A549 (cell line): ENCODE results near the gene GRIK1. TPM values are rescaled to one million over a fixed set of nuclear protein-coding genes. Genes with fewer than 3 reads are reported as not detected.

Experiments used
- ATAC-seq, 2 experiments: fragments of 200-7000 bp in 1 of 2; fragments of >200 bp in 1 of 2; cut with Nextera tagmentation in 1 of 2; cut with Tn5 transposase in 1 of 2; 3 replicates each; pipeline versions ENCODE4 v1.8.0 to v1.9.1; 2018 to 2020; ENCODE audit warnings: mild to moderate bottlenecking in 1 of 2, moderate library complexity in 1 of 2
- CTCF ChIA-PET: fragments of 300-600 bp; sonication (Branson Sonifier 250); formaldehyde crosslinking; extraction: SDS; loops from one replicate; lab custom pipeline; 2021; ENCODE audit warnings: antibody characterized with exemption, inconsistent platforms; lab: Yijun Ruan, JAX
- POLR2A ChIA-PET: fragments of 350-600 bp; formaldehyde crosslinking; extraction: SDS; loops from one replicate; lab custom pipeline; 2021; ENCODE audit warnings: antibody characterized with exemption, inconsistent platforms; lab: Yijun Ruan, JAX
- DNase-seq, 2 experiments: peaks; one replicate each; pipeline versions ENCODE4 v3.0.0 to v3.0.0-alpha.2; 2011 to 2016; ENCODE audit warnings: low read depth in 1 of 2, low spot score in 1 of 2
- FAIRE-seq: peaks from 2 replicates; lab custom pipeline; 2011; peaks lifted over from hg19 to GRCh38; lab: Jason Lieb, UNC
- H3K27ac ChIP-seq, 2 experiments: fragments of >200 bp; sonication (Bioruptor Twin); formaldehyde crosslinking; 3 replicates each; pipeline ENCODE4 v1.5.1; 2016 to 2017
- H3K4me1 ChIP-seq: fragments of >200 bp; sonication (Bioruptor Twin); formaldehyde crosslinking; 3 replicates; pipeline ENCODE4 v1.6.1; 2016
- H3K4me2 ChIP-seq: fragments of >200 bp; sonication (Bioruptor Twin); formaldehyde crosslinking; 3 replicates; pipeline ENCODE4 v1.6.1; 2016
- H3K4me3 ChIP-seq: fragments of >200 bp; sonication (Bioruptor Twin); formaldehyde crosslinking; 3 replicates; pipeline ENCODE4 v1.5.1; 2016
- H3K9me3 ChIP-seq: fragments of >200 bp; sonication (Bioruptor Twin); formaldehyde crosslinking; 3 replicates; pipeline ENCODE4 v1.6.1; 2016
- BCL3 ChIP-seq: fragments of >200 bp; sonication (Bioruptor Twin); formaldehyde crosslinking; IDR thresholded peaks from 3 replicates; pipeline ENCODE4 v1.6.1; 2016
- BHLHE40 ChIP-seq: IDR thresholded peaks from 2 replicates; pipeline ENCODE4 v1.6.1; 2012; ENCODE audit warnings: low read depth, low read length, inconsistent platforms
- CBX8 ChIP-seq: fragments of 200-600 bp; sonication (generic); IDR thresholded peaks from 2 replicates; pipeline ENCODE4 v1.6.1; 2016
- CTCF ChIP-seq: fragments of >200 bp; sonication (Bioruptor Twin); formaldehyde crosslinking; IDR thresholded peaks from 3 replicates; pipeline ENCODE4 v1.5.1; 2016
- E2F6 ChIP-seq: IDR thresholded peaks from 2 replicates; pipeline ENCODE4 v1.6.1; 2012; ENCODE audit warnings: low read depth, borderline replicate concordance
- GATA3 ChIP-seq: IDR thresholded peaks from 2 replicates; pipeline ENCODE4 v1.6.1; 2012; ENCODE audit warnings: borderline replicate concordance
- HEYL ChIP-seq: fragments of 250-450 bp; sonication (Bioruptor Pico); IDR thresholded peaks from 2 replicates; pipeline ENCODE4 v1.8.0; 2021; ENCODE audit warnings: mild to moderate bottlenecking, moderate library complexity
- JUN ChIP-seq, 2 experiments: fragments of >200 bp; sonication (Bioruptor Twin); formaldehyde crosslinking; IDR thresholded peaks; 2 replicates in 1 of 2; 3 replicates in 1 of 2; pipeline ENCODE4 v1.6.1; 2016 to 2017
- JUNB ChIP-seq: fragments of >200 bp; sonication (Bioruptor Twin); formaldehyde crosslinking; IDR thresholded peaks from 2 replicates; pipeline ENCODE4 v1.6.1; 2016
- MAFK ChIP-seq: fragments of 450-650 bp; IDR thresholded peaks from 2 replicates; pipeline ENCODE4 v1.6.1; 2014; ENCODE audit not compliant: partially characterized antibody
- MAX ChIP-seq: IDR thresholded peaks from 2 replicates; pipeline ENCODE4 v1.6.1; 2012
- MAZ ChIP-seq: fragments of 150-350 bp; IDR thresholded peaks from 2 replicates; pipeline ENCODE4 v1.6.1; 2014; ENCODE audit warnings: antibody characterized with exemption, low read depth, low read length, borderline replicate concordance
- PBX3 ChIP-seq: IDR thresholded peaks from 2 replicates; pipeline ENCODE4 v1.6.1; 2012
- PHF8 ChIP-seq: fragments of 200-600 bp; sonication (generic); IDR thresholded peaks from 2 replicates; pipeline ENCODE4 v1.6.1; 2016; ENCODE audit warnings: low read depth, mild to moderate bottlenecking, antibody characterized with exemption, moderate library complexity, borderline replicate concordance
- RNF2 ChIP-seq: fragments of 200-600 bp; sonication (generic); IDR thresholded peaks from 2 replicates; pipeline ENCODE4 v1.6.1; 2016; ENCODE audit warnings: low read depth, mild to moderate bottlenecking, antibody characterized with exemption, moderate library complexity, borderline replicate concordance
- WGBS: methylation state at CpG from one replicate; pipeline ENCODE4 v1.1.6; 2017; ENCODE audit errors: missing lambda C conversion rate; 5-methylcytosine and 5-hydroxymethylcytosine counted together
- polyA plus RNA-seq, 4 experiments: library from polyadenylated mRNA; depleted of rRNA in 3 of 4; stranded (reverse); fragments of >200 nt; fragmentation: RNase III in 1 of 4; extraction: RNeasy Plus Mini Kit Qiagen cat#74134 plus additional on column Dnase treatment in 1 of 4; gene quantifications; 2 replicates in 3 of 4; 3 replicates in 1 of 4; pipeline ENCODE4 v1.2.3, GENCODE V29; 2011 to 2017

The GRIK1 gene
- polyA plus RNA-seq, 2 of the 4 experiments (the other 2 are of a cell fraction) = not detected

GRCh38 chr21:29975776-29976175 lies 36.0 kb upstream of the GRIK1 start:
- no peaks in the 10 kb centered on the region for H3K9me3 ChIP-seq
- ATAC-seq (no peak), FAIRE-seq (no peak), DNase-seq (no peak)
- ChIA-PET POLR2A (no interaction called here), CTCF (no interaction called here)
- no peak overlapping the region for H3K27ac ChIP-seq
- H3K4me2 ChIP-seq = no peak overlapping the region
- TF ChIP-seq PHF8 = no peak
- no peak for TF ChIP-seq CTCF
- TF ChIP-seq JUNB = no peak
- no peak for TF ChIP-seq JUN (IDR thresholded peaks at IDR 0.05)
- no peak for TF ChIP-seq PBX3
- TF ChIP-seq MAFK = no peak
- TF ChIP-seq HEYL (CRISPR knock-in tag) = no peak
- no peak for TF ChIP-seq BCL3
- no peak for TF ChIP-seq RNF2
- TF ChIP-seq CBX8 = no peak
- TF ChIP-seq MAX = no peak
- no peaks in the 10 kb centered on the region for H3K4me1 ChIP-seq
- WGBS = 15% methylated on average over 3 of the region's 3 CpGs
- H3K4me3 ChIP-seq = no peak overlapping the region

GRCh38 chr21:29973258-29973657 lies 33.5 kb upstream of the GRIK1 start:
- WGBS = 0% methylated on average over 3 of the region's 3 CpGs
- ATAC-seq = no peak
- no peak for FAIRE-seq
- Histone ChIP-seq H3K4me1 (no peaks in the 10 kb centered on the region), H3K9me3 (no peaks in the 10 kb centered on the region), H3K4me3 (no peak overlapping the region), H3K4me2 (no peak overlapping the region), H3K27ac (no peak overlapping the region)
- ChIA-PET CTCF (no interaction called here), POLR2A (no interaction called here)
- no peak for DNase-seq
- no peak for TF ChIP-seq BHLHE40
- no peak for TF ChIP-seq GATA3
- TF ChIP-seq MAZ = no peak

GRCh38 chr21:29961291-29962027 lies 21.7 kb upstream of the GRIK1 start:
- H3K4me1 ChIP-seq = no peaks in the 10 kb centered on the region
- H3K4me3 ChIP-seq = no peak overlapping the region
- no peak for ATAC-seq
- H3K4me2 ChIP-seq = no peak overlapping the region
- H3K9me3 ChIP-seq = no peaks in the 10 kb centered on the region
- ChIA-PET CTCF (no interaction called here), POLR2A (no interaction called here)
- 0% methylated on average over 4 of the region's 11 CpGs for WGBS
- no peak for DNase-seq
- no peak overlapping the region for H3K27ac ChIP-seq
- TF ChIP-seq PBX3 = no peak
- TF ChIP-seq RNF2 = no peak
- TF ChIP-seq E2F6 = no peak
- no peak for FAIRE-seq
